Stimulated activated CD4-positive, alpha-beta T cell treated with anti-CD3 and anti-CD28 coated beads, TNF-alpha, amount 100 ng/mL, for 48 hours (primary cell): ENCODE measurements around the gene CCDC88C.
A peak's percentile ranks its signal among the peaks of the same experiment; 100 is the strongest.

ENCODE experiments used
- DNase-seq, 3 donors: peaks; one replicate each; pipeline ENCODE4 v3.0.0-alpha.2; 2020; ENCODE audit warnings: low read depth in 3 of 3

The CCDC88C gene

GRCh38 chr14:91364524-91365270 lies 52.9 kb downstream of the CCDC88C start:
- no peak for DNase-seq

DNA sequence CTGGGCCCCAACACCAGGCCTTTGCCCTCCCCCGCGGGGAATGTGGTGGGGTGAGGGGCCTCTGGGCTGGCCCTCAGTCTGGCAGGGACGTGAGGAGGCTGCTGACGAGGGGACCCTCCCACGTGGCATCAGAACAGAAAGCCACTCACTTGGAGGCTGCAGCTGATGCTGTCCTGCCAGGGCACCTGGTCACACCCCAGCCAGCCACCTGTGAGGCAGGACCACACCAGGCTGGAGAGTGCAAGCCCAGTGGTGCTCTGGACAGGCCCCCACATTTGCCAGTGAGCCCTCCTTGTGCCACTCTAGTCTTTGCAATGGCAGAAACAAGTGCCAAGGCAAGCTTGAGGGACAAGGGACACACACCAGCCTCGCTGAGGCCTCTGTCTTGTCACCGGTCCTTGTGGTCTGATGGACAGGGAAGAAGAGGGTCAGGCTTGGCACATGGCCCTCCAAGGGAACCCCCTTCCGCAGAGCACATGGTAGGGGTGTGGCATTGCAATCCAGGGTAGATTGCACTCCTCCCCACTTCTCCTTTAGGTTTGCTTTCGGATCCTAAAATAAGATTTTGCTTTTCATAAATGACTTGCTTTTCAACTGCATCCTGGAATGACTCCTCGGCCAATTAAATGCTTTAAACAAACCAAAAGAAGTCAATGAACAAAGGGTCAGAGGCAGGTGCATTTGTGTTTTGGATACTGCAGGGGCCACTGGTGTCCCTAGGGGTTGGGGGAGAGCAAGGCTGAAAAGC lies 53.7 kb downstream of the CCDC88C start:
- DNase-seq = no peak

GRCh38 chr14:91361233-91361811 lies 56.3 kb downstream of the CCDC88C start:
- DNase-seq = no peak

- DNase-seq = no peak
Observed at GRCh38 chr14:91360490-91361232, 57.0 kb downstream of the CCDC88C start.

GRCh38 chr14:91358654-91359220 lies 58.9 kb downstream of the CCDC88C start:
- DNase-seq = no peak

- no peak for DNase-seq
Observed at GRCh38 chr14:91358025-91358319, 59.6 kb downstream of the CCDC88C start.

DNA sequence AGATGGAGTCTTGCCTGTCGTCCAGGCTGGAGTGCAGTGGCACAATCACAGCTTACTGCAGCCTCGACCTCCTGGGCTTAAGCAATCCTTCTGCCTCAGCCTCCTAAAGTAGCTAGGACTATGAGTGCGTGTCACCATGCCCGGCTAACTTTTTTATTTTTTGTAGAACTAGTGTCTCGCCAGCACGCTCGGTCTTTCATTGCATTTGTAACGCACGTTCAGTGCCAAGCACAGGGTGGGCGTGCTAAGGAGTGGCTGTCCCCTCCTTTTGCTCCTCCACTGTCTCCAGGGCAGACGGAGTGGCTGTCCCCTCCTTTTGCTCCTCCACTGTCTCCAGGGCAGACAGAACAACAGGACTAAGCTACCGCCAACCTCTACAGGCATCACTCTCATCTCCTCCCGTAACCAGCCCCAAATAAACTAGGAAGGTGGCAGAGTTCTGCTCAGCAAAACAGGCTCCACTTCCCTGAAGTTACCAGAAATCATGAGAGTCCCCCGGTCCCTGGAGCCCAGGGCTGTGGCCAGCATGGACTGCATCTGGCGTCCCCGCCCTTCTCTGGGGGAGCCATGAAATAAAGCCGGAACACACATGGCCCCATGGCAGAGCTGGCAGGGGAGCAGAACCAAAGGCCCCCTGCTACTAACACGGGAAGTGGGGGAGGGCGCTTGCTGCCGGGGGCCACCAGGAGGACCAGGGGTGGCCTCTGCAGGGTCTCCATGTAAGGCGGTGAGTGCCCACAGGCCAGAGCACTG lies 60.2 kb downstream of the CCDC88C start:
- DNase-seq = no peak

- DNase-seq = no peak
Observed at GRCh38 chr14:91356181-91356763, 61.3 kb downstream of the CCDC88C start.

GRCh38 chr14:91354979-91355685 lies 62.5 kb downstream of the CCDC88C start:
- DNase-seq = no peak

DNA sequence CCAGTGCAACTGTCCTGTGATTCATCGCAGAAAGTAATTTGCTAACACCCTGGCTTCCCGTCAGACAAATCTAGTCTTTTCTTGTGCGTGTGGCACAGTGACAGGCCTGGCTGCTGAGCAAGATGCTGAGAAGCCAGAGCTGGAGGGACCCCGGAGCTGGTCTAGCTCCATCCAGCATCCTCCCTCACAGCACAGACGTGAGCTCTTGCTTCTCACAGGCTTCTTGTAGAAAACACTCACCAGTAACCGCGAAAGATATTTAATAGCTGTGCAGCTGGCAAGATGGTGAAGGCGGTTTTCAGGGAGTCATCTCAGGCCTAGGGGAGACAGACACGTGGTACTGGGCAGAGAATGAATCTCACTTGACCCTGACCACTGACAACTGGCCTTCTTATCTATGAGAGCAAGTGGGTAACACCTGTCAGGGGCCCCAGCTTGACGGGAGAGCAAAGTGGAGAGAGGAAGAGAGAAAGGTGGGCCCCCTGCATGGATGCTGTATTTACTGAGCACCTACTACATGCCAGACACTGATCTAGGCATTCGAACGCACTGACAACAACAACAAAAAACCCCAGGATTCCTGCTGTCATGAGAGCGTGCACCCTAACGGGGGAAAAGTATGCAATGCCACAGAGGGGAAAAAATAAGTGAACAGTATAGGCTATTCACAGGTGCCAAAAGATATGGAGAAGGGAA lies 63.3 kb downstream of the CCDC88C start:
- no peak for DNase-seq

DNA sequence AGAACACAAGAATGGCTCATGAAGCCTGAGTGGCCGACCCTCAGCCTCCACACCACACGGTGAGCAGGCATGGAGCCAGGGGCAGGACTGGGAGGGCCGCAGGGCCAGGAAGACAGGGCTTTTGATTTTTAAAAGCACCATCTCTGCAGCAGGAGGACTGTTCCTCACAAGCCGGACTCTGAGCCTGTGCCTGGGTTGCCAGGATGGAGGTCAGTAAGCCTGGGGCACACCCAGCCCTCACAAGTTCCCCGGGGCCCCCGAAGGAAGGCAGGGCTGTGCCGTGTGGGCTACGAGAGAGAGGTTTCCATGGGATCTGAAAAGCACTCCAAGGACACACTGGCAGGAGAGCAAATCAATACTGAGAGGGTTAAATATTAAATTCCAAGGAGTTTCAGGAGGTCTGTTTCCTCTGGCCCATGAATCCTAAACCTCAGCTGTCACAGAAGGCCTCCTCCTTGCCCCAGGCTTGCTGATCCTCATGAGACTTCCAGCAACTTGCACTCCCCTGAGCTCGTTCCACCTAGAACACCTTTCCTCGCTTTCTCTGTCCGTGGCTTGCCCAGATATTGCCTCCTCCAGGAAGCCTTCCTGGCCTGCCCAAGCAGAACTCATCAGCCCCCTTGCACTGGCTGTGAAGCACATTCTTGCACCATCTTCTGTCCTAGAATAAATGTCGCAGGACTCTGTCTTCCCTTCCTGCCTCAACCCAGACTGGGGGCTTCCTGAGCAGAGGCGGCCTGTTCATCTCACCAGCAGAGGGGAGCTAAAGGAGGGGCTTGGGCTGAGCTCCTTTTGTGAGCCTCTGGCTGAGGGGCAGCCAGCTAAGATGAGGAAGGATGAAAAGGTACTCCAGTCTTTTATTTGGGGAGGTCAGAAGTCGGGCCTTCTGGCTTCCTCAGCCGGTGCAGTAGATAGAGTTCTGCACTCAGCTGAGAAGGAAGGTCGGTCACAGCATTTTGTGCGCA lies 64.6 kb downstream of the CCDC88C start:
- no peak for DNase-seq

DNA sequence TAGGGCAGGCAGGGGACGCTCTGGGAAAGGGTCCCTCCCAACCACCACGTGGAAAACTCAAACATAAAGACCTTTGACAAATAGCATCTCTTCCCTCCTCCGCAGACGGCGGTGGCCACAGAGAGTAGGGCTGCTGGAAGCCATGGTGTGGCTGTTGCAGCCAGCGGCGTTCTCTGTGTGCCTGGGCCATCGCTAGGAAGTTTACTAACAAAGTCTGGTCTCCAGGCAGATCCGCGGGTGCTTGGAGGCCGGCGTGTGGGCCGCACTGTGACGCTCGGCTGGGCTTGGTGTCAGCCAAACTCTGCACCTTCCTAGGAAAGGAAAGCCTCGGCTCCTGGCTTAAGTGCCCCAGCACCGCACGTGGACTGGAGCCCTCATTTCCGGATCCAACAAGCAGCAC lies 65.6 kb downstream of the CCDC88C start:
- no peak for DNase-seq

DNA sequence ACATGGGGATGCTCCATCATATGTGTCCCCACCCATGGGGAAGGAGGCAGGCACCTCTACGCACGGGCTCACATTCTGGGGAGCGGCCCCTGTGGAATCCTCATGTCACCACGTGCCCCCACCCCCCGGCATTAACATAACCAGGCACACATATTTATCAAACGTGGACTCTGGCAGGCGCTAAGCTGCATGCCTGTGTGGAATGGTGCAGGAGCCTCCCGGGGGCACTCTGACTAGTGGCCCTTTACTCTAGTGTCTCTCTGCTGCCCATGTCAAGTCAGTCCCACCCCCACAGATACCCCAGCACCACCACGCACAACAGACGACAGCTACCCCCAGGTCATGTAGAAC lies 66.1 kb downstream of the CCDC88C start:
- no peak for DNase-seq

DNA sequence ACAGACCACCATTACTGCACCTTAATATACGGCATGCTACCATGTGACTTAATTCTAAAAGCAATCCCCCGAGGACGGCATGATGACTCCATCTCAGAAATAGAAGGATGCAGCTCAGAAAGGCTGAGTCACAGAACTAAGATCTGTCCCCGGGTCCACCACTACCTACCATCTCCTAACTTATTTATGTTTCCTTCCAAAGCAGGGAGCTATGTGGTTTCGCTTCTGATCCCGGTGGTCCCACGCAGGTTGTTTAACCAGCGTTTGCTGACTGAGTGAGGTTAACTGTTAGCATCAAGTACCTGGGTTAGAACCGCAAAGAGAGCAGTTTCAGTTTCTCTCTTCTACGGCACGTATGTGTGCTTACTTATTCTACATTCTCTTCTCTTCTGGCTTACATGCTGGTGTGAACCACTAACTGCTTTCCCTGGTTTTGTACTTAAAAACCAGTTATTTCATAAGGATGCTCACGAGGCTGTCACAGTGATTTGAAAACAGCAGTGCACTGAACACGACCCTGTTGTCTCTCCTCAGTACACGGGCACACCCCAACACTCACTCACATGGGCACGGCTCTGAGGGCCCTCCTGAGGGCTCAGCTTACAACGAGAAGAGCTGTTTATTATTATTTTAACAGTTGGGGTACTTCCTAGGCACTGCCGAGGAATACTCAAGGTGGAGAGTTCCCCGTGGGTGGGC lies 66.7 kb downstream of the CCDC88C start:
- peak in 1 of 3 donors; percentile 66 for DNase-seq

DNA sequence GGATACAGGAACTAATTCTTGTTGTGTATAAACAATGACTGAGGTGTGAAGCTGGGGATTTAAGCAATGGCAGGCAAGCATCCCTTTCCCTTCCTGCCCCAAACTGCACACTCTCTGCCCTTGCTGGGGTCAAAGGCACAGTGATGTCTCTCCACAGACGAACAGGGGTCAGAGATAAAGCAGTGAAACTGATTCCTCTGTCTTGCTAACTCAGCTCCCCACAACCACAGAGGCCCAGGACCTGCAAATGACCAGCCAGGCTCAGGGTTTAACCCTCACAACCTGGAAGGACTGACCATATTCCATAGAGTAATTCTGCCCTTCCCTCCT lies 67.2 kb downstream of the CCDC88C start:
- DNase-seq = no peak

DNA sequence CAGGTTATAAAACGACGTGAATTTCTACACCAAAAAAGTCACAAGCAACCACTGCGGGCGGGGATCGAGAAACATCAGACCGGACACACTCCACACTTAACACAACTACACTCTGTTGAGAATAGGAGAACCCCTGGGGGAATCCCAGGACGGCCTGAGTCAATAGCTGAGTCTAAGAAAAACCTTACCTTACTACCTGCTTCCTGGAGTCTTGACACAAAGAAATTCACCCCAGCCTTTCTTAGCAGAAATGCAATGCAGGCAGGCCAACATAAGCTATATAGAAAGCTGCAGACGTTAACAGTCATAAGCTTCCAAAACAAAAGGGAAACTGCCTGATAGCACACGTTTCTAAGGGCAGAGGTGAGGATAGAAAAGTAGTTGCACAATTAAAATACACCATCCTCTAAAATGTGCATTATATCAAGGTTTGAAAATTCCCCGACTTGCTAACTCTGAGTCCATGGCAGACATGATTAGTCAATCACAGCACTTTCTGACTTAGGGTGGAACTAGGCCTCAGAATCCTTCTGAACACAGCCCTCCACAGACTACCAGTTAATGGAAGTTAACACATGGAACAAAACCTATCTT lies 68.0 kb downstream of the CCDC88C start:
- peak; percentile 39 to 63 (median 59) for DNase-seq

GRCh38 chr14:91348845-91349465 lies 68.7 kb downstream of the CCDC88C start:
- DNase-seq = no peak
